MCF 10A (cell line): ENCODE results near the gene ADARB1. TPM values are rescaled to one million over a fixed set of nuclear protein-coding genes. Genes with fewer than 3 reads are reported as not detected.

ENCODE experiments used
- BruUV-seq: library from RNA; stranded (reverse); fragments of 400-500 nt; replicated peaks from 2 replicates; lab custom pipeline; 2021; lab: Mats Ljungman, UMichigan
- CTCF ChIA-PET: fragments of 300-600 bp; sonication (Branson Sonifier 250); formaldehyde crosslinking; extraction: SDS; loops from one replicate; lab custom pipeline; 2021; ENCODE audit warnings: antibody characterized with exemption, inconsistent platforms; lab: Yijun Ruan, JAX
- POLR2A ChIA-PET: fragments of 300-600, 350-650 bp; sonication (Branson Sonifier 250); formaldehyde crosslinking; extraction: SDS; loops from one replicate; lab custom pipeline; 2020; ENCODE audit warnings: antibody characterized with exemption, inconsistent platforms; lab: Yijun Ruan, JAX
- DNase-seq: peaks from one replicate; pipeline ENCODE4 v3.0.0-alpha.2; 2018; ENCODE audit not compliant: unreplicated experiment
- H3K27ac Mint-ChIP-seq: one replicate; pipeline ENCODE4 v1.8.0; 2022; ENCODE audit warnings: mild to moderate bottlenecking, low read depth, mixed read lengths; ENCODE audit not compliant: unreplicated experiment
- H3K27me3 Mint-ChIP-seq: one replicate; pipeline ENCODE4 v1.8.0; 2022; ENCODE audit warnings: mixed read lengths; ENCODE audit not compliant: insufficient read depth, unreplicated experiment
- H3K36me3 Mint-ChIP-seq: one replicate; pipeline ENCODE4 v1.8.0; 2022; ENCODE audit warnings: mild to moderate bottlenecking, moderate library complexity, mixed read lengths; ENCODE audit not compliant: insufficient read depth, unreplicated experiment
- H3K4me1 Mint-ChIP-seq: one replicate; pipeline ENCODE4 v1.8.0; 2022; ENCODE audit warnings: mixed read lengths; ENCODE audit not compliant: insufficient read depth, unreplicated experiment
- H3K4me3 Mint-ChIP-seq: one replicate; pipeline ENCODE4 v1.8.0; 2022; ENCODE audit warnings: mild to moderate bottlenecking, moderate library complexity, mixed read lengths; ENCODE audit not compliant: unreplicated experiment
- H3K9me3 Mint-ChIP-seq: one replicate; pipeline ENCODE4 v1.8.0; 2022; ENCODE audit warnings: mixed read lengths; ENCODE audit not compliant: unreplicated experiment
- CTCF ChIP-seq: fragments of 200-600 bp; IDR thresholded peaks from one replicate; pipeline ENCODE4 v1.8.0; 2022; ENCODE audit warnings: antibody characterized with exemption, mild to moderate bottlenecking; ENCODE audit not compliant: unreplicated experiment
- intact Hi-C: fragments of 100-400 bp; cut with micrococcal nuclease; formaldehyde crosslinking; loops from 2 replicates; pipeline ENCODE4 v1.14.1; 2022
- total RNA-seq: library from RNA; stranded (reverse); gene quantifications from 2 replicates; pipeline ENCODE4 v1.2.3, GENCODE V29; 2022

Gene ADARB1
- total RNA-seq, 1 experiment from 2014 or later, result 19.4 TPM

- intact Hi-C loops, result no loop called here
- no TSS peak for BruUV-seq
- no peak overlapping the region for H3K4me3 Mint-ChIP-seq
- ChIA-PET POLR2A (no interaction called here), CTCF (interaction anchor here (1.1 to 1.7 kb wide), 2 partner anchors 11 to 117 kb away, joined by 5 to 6 read pairs; no protein-coding TSS in a partner anchor)
- H3K4me1 Mint-ChIP-seq, result no peaks in the 10 kb centered on the region
- no peak overlapping the region for H3K27ac Mint-ChIP-seq
- no peak for TF ChIP-seq CTCF
- no peaks in the 10 kb centered on the region for H3K27me3 Mint-ChIP-seq
- no peak for DNase-seq
- H3K9me3 Mint-ChIP-seq, result no peaks in the 10 kb centered on the region
- H3K36me3 Mint-ChIP-seq, result peaks cover 6% of the 10 kb centered on the region
Measured at GRCh38 chr21:45175326-45176095, 101.1 kb downstream of the ADARB1 start.

- ChIA-PET CTCF (interaction anchor here (1.1 kb wide), 1 partner anchor 12 kb away, joined by 6 read pairs; no protein-coding TSS in a partner anchor), POLR2A (no interaction called here)
- intact Hi-C loops, result no loop called here
- no peak for DNase-seq
- H3K27ac Mint-ChIP-seq, result no peak overlapping the region
- BruUV-seq, result no TSS peak
- H3K36me3 Mint-ChIP-seq, result peaks cover 6% of the 10 kb centered on the region
- no peaks in the 10 kb centered on the region for H3K4me1 Mint-ChIP-seq
- H3K4me3 Mint-ChIP-seq, result no peak overlapping the region
- no peak for TF ChIP-seq CTCF
- no peaks in the 10 kb centered on the region for H3K27me3 Mint-ChIP-seq
- H3K9me3 Mint-ChIP-seq, result no peaks in the 10 kb centered on the region
Measured at GRCh38 chr21:45176141-45176540, 101.8 kb downstream of the ADARB1 start.

- Mint-ChIP-seq H3K36me3 (peaks cover 6% of the 10 kb centered on the region), H3K27ac (no peak overlapping the region), H3K27me3 (no peaks in the 10 kb centered on the region), H3K4me1 (no peaks in the 10 kb centered on the region), H3K4me3 (no peak overlapping the region), H3K9me3 (no peaks in the 10 kb centered on the region)
- no peak for TF ChIP-seq CTCF
- intact Hi-C loops, result no loop called here
- no TSS peak for BruUV-seq
- no peak for DNase-seq
- ChIA-PET CTCF (no interaction called here), POLR2A (no interaction called here)
Measured at GRCh38 chr21:45177039-45177438, 102.7 kb downstream of the ADARB1 start.

- peaks cover 6% of the 10 kb centered on the region for H3K36me3 Mint-ChIP-seq
- no peaks in the 10 kb centered on the region for H3K4me1 Mint-ChIP-seq
- no TSS peak for BruUV-seq
- H3K27me3 Mint-ChIP-seq, result no peaks in the 10 kb centered on the region
- ChIA-PET POLR2A (no interaction called here), CTCF (no interaction called here)
- no peak for TF ChIP-seq CTCF
- no peaks in the 10 kb centered on the region for H3K9me3 Mint-ChIP-seq
- no peak for DNase-seq
- no peak overlapping the region for H3K27ac Mint-ChIP-seq
- intact Hi-C loops, result no loop called here
- no peak overlapping the region for H3K4me3 Mint-ChIP-seq
Measured at GRCh38 chr21:45178070-45178608, 103.8 kb downstream of the ADARB1 start.
